Stimulated activated effector memory CD8-positive, alpha-beta T cell treated with anti-CD3 and anti-CD28 coated beads, Interleukin-12 subunit alpha, Interleukin-12 subunit beta, amount 100 ng/mL, for 72 hours (primary cell): ENCODE data around the gene PCDHGA9.
"Not testable (repeated sequence)": the region's sequence is repeated elsewhere in the genome, so short reads cannot be mapped to it uniquely, and the experiment has no call there.

Experiments used
- ATAC-seq: fragments of 150-1000 bp; cut with Tn5 transposase; 2 replicates; pipeline ENCODE4 v1.10.0; 2021
- DNase-seq, 2 donors: peaks; one replicate each; pipeline ENCODE4 v3.0.0; 2021 to 2022; ENCODE audit warnings: low spot score in 2 of 2
- H3K27ac Mint-ChIP-seq: one replicate; pipeline ENCODE4 v1.8.0; 2022; ENCODE audit warnings: mild to moderate bottlenecking, mixed read lengths
- H3K36me3 Mint-ChIP-seq: one replicate; pipeline ENCODE4 v1.8.0; 2022; ENCODE audit warnings: mild to moderate bottlenecking, mixed read lengths
- H3K4me1 Mint-ChIP-seq: one replicate; pipeline ENCODE4 v1.8.0; 2022; ENCODE audit warnings: mixed read lengths
- H3K4me3 Mint-ChIP-seq: one replicate; pipeline ENCODE4 v1.8.0; 2022; ENCODE audit warnings: mild to moderate bottlenecking, mixed read lengths
- H3K9me3 Mint-ChIP-seq: one replicate; pipeline ENCODE4 v1.8.0; 2022; ENCODE audit warnings: mixed read lengths

PCDHGA9 gene

DNA sequence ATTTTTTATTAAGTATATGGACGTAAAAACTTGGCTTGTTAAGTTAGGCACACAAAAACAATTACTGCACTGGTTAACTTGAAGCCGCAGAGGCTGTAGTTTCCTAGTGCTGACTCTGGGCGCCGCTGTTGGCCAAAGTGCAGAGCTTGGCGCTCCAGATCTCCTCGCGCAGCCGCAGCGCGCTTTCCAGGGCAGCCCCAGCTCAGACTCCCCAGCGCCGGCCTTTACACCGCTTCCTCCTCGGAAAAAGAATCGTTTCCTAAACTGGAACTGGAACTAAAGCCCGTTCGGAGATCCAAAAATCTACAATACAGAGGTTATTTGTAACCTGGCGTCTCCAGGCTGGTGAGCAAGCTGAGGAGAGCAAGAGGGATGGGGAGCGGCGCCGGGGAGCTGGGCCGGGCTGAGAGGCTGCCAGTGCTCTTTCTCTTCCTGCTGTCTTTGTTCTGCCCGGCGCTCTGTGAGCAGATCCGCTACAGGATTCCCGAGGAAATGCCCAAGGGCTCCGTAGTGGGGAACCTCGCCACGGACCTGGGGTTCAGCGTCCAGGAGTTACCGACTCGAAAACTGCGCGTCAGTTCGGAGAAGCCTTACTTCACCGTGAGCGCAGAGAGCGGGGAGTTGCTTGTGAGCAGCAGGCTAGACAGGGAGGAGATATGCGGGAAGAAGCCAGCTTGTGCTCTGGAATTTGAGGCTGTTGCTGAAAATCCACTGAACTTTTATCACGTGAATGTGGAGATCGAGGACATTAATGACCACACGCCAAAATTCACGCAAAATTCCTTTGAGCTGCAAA is 4.6 kb upstream of the PCDHGA9 start, which contains the start of gene PCDHGB5:
TSS of gene PCDHGB5 (plus strand) at position 192 of the 796 bp plus-strand sequence. CDS start at position 373, 181 bp downstream.
- not testable (repeated sequence) for H3K9me3 Mint-ChIP-seq, H3K27ac Mint-ChIP-seq, H3K4me1 Mint-ChIP-seq, H3K36me3 Mint-ChIP-seq, DNase-seq
- peak; percentile 78 for ATAC-seq
- peak within 1 kb of the TSS; percentile 36 for H3K4me3 Mint-ChIP-seq

DNA sequence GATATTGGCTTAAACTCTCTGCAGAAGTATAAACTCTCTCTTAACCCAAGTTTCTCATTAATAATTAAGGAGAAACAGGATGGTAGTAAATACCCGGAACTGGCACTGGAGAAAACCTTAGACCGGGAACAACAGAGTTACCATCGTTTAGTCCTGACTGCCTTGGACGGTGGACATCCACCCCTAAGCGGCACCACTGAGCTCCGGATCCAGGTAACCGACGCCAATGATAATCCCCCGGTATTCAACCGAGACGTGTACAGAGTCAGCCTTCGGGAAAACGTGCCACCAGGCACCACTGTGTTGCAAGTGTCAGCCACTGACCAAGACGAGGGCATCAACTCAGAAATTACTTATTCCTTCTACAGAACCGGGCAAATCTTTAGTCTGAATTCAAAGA is 4.0 kb upstream of the PCDHGA9 start:
- Mint-ChIP-seq H3K4me3 (no peak overlapping the region), H3K36me3 (peaks cover 5% of the 10 kb centered on the region), H3K4me1 (no peaks in the 10 kb centered on the region), H3K9me3 (peaks cover 7% of the 10 kb centered on the region), H3K27ac (no peak overlapping the region)
- ATAC-seq: no peak
- DNase-seq: no peak

DNA sequence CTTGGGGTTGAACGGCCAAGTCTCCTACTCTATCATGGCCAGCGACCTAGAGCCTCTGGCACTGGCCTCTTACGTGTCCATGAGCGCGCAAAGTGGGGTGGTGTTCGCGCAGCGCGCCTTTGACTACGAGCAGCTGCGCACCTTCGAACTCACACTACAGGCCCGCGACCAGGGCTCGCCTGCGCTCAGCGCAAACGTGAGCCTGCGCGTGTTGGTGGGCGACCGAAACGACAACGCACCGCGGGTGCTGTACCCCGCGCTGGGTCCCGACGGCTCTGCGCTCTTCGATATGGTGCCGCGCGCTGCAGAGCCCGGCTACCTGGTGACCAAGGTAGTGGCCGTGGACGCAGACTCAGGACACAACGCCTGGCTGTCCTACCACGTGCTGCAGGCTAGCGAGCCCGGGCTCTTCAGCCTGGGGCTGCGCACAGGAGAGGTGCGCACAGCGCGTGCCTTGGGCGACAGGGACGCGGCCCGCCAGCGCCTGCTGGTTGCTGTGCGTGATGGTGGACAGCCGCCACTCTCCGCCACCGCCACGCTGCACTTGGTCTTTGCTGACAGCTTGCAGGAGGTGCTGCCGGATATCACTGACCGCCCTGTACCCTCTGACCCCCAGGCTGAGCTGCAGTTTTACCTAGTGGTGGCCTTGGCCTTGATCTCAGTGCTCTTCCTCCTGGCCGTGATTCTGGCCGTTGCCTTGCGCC is 2.9 kb upstream of the PCDHGA9 start:
- Mint-ChIP-seq H3K36me3 (no peaks in the 10 kb centered on the region), H3K9me3 (peaks cover 6% of the 10 kb centered on the region), H3K4me1 (no peaks in the 10 kb centered on the region), H3K27ac (no peak overlapping the region), H3K4me3 (no peak overlapping the region)
- DNase-seq: no peak
- no peak for ATAC-seq

DNA sequence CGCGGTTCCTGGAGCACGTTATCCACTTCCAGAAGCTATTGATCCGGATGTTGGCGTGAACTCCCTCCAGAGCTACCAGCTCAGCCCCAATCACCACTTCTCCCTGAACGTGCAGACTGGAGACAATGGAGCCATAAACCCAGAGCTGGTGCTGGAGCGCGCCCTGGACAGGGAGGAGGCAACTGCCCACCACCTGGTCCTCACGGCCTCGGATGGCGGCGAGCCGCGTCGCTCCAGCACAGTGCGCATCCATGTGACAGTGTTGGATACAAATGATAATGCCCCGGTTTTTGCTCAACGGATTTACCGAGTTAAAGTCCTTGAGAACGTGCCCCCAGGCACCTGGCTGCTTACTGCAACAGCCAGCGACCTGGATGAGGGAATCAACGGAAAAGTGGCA is 809 bp downstream of the PCDHGA9 start:
- H3K36me3 Mint-ChIP-seq: no peaks in the 10 kb centered on the region
- no peak overlapping the region for H3K4me3 Mint-ChIP-seq

DNA sequence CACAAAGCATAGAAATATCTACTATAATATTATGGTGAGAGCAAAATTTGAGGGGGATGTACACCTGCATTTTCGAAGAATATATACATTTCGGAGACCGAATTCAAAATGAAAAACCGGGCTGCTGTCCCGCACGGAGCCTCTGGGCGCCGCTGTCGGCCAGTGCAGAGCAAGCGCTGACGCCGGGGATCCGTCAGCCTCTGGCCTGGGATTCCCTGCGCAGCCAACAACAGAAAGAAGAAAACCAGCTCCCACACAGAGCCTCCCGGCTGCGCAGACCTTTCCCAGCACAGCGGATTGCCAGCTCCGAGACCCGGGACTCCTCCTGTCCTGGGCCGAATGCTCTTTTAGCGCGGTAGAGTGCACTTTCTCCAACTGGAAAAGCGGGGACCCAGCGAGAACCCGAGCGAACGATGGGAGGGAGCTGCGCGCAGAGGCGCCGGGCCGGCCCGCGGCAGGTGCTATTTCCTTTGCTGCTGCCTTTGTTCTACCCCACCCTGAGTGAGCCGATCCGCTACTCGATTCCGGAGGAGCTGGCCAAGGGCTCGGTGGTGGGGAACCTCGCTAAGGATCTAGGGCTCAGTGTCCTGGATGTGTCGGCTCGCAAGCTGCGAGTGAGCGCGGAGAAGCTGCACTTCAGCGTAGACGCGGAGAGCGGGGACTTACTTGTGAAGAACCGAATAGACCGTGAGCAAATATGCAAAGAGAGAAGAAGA is 5.4 kb downstream of the PCDHGA9 start, which contains the start of gene PCDHGB6:
TSS of gene PCDHGB6 (plus strand) at position 232 of the 716 bp plus-strand sequence. CDS start at position 414, 182 bp downstream.
- ATAC-seq: peak; percentile 54
- not testable (repeated sequence) for H3K27ac Mint-ChIP-seq, H3K4me1 Mint-ChIP-seq, H3K36me3 Mint-ChIP-seq, DNase-seq
- Mint-ChIP-seq H3K9me3 (peaks cover 15% of the 10 kb centered on the region), H3K4me3 (peak within 1 kb of the TSS; percentile 38)

More for the DNA sequence above, 809 bp downstream of the PCDHGA9 start:
- ATAC-seq (no peak), DNase-seq (no peak)
- Mint-ChIP-seq H3K4me1 (no peaks in the 10 kb centered on the region), H3K9me3 (peaks cover 12% of the 10 kb centered on the region), H3K27ac (no peak overlapping the region)

DNA sequence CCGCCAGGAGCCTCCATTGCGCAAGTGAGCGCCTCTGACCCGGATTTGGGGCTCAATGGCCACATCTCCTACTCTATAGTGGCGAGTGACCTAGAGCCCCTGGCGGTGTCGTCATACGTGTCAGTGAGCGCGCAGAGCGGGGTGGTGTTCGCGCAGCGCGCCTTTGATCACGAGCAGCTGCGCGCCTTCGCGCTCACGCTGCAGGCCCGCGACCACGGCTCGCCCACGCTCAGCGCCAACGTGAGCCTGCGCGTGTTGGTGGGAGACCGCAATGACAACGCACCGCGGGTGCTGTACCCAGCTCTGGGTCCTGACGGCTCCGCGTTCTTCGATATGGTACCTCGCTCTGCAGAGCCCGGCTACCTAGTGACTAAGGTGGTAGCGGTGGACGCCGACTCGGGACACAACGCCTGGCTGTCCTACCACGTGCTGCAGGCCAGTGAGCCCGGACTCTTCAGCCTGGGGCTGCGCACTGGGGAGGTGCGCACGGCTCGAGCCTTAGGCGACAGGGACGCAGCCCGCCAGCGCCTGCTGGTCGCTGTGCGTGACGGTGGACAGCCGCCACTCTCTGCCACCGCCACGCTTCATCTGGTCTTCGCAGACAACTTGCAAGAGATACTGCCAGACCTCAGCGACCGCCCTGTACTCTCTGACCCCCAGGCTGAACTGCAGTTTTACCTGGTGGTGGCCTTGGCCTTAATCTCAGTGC is 7.2 kb downstream of the PCDHGA9 start:
- Mint-ChIP-seq H3K36me3 (no peaks in the 10 kb centered on the region), H3K9me3 (peaks cover 16% of the 10 kb centered on the region)

DNA sequence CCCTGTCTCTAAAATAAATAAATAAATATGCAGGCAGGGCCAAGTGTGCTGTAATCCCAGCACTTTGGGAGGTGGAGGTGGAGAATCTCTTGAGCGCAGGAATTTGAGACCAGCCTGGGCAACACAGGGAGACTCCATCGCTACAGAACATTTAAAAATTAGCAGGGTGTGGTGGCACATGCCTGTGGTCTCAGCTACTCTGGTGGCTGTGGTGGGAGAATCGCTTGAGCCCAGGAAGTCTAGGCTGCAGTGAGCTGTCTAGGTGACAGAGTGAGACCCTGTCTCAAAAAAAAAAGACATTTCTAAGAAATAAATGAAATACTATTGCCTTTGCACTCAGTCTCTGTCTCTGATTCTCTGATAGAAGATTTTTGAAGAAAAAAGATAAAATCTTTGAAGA is 9.0 kb downstream of the PCDHGA9 start:
- Mint-ChIP-seq H3K36me3 (no peaks in the 10 kb centered on the region), H3K9me3 (peaks cover 13% of the 10 kb centered on the region), H3K4me3 (no peak overlapping the region), H3K27ac (no peak overlapping the region), H3K4me1 (peaks cover 20% of the 10 kb centered on the region)
- ATAC-seq (no peak), DNase-seq (no peak)

More for the DNA sequence above, 7.2 kb downstream of the PCDHGA9 start:
- DNase-seq (no peak), ATAC-seq (no peak)
- Mint-ChIP-seq H3K4me1 (peaks cover 20% of the 10 kb centered on the region), H3K4me3 (no peak overlapping the region), H3K27ac (no peak overlapping the region)

DNA sequence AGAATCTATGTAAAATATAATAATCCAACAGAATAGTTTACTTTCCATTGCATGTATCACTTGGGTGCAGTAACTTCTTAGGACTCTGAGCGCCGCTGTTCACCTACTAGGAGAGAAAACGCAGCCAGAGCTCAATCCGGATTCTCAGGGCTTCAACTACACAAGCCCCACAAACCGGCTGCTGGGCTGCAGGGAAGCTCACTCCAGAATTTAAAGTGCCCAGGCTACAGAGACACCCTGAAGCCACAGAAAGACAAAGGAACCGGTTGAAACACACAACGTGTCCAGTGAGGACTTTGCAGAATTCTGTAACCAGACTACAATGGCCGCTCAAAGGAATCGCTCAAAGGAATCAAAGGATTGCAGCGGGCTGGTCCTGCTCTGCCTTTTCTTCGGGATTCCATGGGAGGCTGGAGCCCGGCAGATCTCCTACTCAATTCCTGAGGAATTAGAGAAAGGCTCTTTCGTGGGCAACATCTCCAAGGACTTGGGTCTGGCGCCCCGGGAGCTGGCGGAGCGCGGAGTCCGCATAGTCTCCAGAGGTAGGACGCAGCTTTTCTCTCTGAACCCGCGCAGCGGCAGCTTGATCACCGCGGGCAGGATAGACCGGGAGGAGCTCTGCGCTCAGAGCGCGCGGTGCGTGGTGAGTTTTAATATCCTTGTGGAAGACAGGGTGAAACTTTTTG is 10.4 kb downstream of the PCDHGA9 start, which contains the start of gene PCDHGA10:
TSS of gene PCDHGA10 (plus strand) at position 134 of the 686 bp plus-strand sequence. CDS start at position 323, 189 bp downstream.
- ATAC-seq (peak; percentile 83), DNase-seq (peak in 1 of 2 donors; percentile 67)
- Mint-ChIP-seq H3K9me3 (peaks cover 10% of the 10 kb centered on the region), H3K4me1 (peaks cover 24% of the 10 kb centered on the region), H3K27ac (no peak within 1 kb of the TSS), H3K4me3 (peak within 1 kb of the TSS; percentile 79), H3K36me3 (no peaks in the 10 kb centered on the region)

DNA sequence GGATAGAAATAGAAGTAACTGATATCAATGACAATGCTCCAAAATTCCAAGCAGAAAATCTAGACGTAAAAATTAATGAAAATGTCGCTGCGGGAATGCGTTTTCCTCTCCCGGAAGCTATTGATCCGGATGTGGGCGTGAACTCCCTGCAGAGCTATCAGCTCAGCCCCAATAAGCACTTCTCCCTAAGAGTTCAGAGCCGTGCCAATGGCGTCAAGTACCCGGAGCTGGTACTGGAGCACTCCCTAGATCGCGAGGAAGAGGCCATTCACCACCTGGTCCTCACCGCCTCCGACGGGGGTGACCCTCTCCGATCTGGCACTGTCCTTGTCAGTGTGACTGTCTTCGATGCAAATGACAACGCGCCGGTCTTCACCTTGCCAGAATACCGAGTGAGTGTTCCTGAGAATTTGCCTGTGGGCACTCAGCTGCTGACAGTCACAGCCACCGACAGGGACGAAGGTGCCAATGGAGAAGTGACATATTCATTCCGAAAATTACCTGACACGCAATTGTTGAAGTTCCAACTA is 11.0 kb downstream of the PCDHGA9 start:
- DNase-seq: no peak
- Mint-ChIP-seq H3K36me3 (peaks cover 4% of the 10 kb centered on the region), H3K4me1 (peaks cover 26% of the 10 kb centered on the region), H3K9me3 (peaks cover 11% of the 10 kb centered on the region), H3K27ac (no peak overlapping the region), H3K4me3 (peak overlapping the region; percentile 79)
- ATAC-seq: no peak

DNA sequence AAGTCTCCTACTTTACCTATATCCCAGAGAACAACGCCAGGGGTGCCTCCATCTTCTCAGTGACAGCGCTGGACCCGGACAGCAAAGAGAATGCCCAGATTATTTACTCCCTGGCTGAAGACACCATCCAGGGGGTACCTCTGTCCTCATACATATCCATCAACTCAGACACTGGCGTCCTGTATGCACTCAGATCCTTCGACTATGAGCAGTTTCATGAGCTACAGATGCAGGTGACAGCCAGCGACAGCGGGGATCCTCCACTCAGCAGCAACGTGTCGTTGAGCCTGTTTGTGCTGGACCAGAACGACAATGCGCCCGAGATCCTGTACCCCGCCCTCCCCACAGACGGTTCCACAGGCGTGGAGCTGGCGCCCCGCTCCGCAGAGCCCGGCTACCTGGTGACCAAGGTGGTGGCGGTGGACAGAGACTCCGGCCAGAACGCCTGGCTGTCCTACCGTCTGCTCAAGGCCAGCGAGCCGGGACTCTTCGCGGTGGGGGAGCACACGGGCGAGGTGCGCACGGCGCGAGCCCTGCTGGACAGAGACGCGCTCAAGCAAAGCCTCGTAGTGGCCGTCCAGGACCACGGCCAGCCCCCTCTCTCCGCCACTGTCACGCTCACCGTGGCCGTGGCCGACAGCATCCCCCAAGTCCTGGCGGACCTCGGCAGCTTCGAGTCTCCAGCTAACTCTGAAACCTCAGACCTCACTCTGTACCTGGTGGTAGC is 12.1 kb downstream of the PCDHGA9 start:
- not testable (repeated sequence) for DNase-seq

DNA sequence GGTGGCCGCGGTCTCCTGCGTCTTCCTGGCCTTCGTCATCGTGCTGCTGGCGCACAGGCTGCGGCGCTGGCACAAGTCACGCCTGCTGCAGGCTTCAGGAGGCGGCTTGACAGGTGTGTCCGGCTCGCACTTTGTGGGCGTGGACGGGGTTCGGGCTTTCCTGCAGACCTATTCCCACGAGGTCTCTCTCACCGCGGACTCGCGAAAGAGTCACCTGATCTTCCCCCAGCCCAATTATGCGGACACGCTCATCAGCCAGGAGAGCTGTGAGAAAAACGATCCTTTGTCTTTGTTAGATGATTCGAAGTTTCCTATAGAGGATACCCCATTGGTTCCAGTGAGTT is 12.7 kb downstream of the PCDHGA9 start:
- H3K36me3 Mint-ChIP-seq, ATAC-seq, H3K4me3 Mint-ChIP-seq, DNase-seq, H3K27ac Mint-ChIP-seq, H3K9me3 Mint-ChIP-seq: not testable (repeated sequence)
- peaks cover 26% of the 10 kb centered on the region for H3K4me1 Mint-ChIP-seq

More for the DNA sequence above, 12.1 kb downstream of the PCDHGA9 start:
- Mint-ChIP-seq H3K4me3 (peak overlapping the region; percentile 7), H3K4me1 (peaks cover 26% of the 10 kb centered on the region), H3K9me3 (peaks cover 10% of the 10 kb centered on the region)
- ATAC-seq, H3K36me3 Mint-ChIP-seq, H3K27ac Mint-ChIP-seq: not testable (repeated sequence)

DNA sequence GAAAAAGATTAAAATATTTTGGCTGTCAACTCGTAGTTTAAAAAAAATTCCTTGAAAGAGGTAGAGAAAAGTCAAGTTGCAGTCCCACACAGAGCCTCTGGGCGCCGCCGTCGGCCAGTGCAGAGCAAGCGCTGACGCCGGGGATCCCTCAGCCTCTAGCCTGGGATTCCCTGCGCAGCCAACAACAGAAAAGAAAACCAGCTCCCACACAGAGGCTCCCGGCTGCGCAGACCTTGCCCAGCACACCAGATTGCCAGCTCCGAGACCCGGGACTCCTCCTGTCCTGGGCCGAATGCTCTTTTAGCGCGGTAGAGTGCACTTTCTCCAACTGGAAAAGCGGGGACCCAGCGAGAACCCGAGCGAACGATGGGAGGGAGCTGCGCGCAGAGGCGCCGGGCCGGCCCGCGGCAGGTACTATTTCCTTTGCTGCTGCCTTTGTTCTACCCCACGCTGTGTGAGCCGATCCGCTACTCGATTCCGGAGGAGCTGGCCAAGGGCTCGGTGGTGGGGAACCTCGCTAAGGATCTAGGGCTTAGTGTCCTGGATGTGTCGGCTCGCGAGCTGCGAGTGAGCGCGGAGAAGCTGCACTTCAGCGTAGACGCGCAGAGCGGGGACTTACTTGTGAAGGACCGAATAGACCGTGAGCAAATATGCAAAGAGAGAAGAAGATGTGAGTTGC is 15.1 kb downstream of the PCDHGA9 start, which contains the start of gene PCDHGB7:
TSS of gene PCDHGB7 (plus strand) at position 184 of the 679 bp plus-strand sequence. CDS start at position 367, 183 bp downstream.
- DNase-seq, H3K9me3 Mint-ChIP-seq, H3K27ac Mint-ChIP-seq, H3K36me3 Mint-ChIP-seq: not testable (repeated sequence)
- ATAC-seq: peak; percentile 81
- Mint-ChIP-seq H3K4me1 (peaks cover 34% of the 10 kb centered on the region), H3K4me3 (peak within 1 kb of the TSS; percentile 61)
